GM18951 (cell line): ENCODE results near the gene SBNO2.
A peak's percentile ranks its signal among the peaks of the same experiment; 100 is the strongest.

Source experiments
- POLR2A ChIP-seq: IDR thresholded peaks from 4 replicates; pipeline ENCODE4 v1.6.1; 2011; ENCODE audit warnings: mild to moderate bottlenecking; ENCODE audit not compliant: insufficient read length, insufficient read depth; ENCODE audit errors: extremely low read depth
- in situ Hi-C: fragments of 300-500 bp; cut with MboI; formaldehyde crosslinking; loops from one replicate; pipeline ENCODE4 v1.12.0; 2022; ENCODE audit warnings: low sequenced_read_pairs, mixed read lengths, inconsistent platforms; ENCODE audit not compliant: unreplicated experiment

The SBNO2 gene

GRCh38 chr19:1085053-1085658 is 88.9 kb downstream of the SBNO2 start:
- no peak for TF ChIP-seq POLR2A
- in situ Hi-C loops = no loop called here

- in situ Hi-C loops = no loop called here
Measured at GRCh38 chr19:1084024-1084868, 89.8 kb downstream of the SBNO2 start.

GRCh38 chr19:1082928-1083816 is 90.9 kb downstream of the SBNO2 start:
- in situ Hi-C loops = no loop called here
- TF ChIP-seq POLR2A = no peak

More at GRCh38 chr19:1084024-1084868, 89.8 kb downstream of the SBNO2 start:
- TF ChIP-seq POLR2A = peak; percentile 0

GRCh38 chr19:1082165-1082927 is 91.7 kb downstream of the SBNO2 start:
- in situ Hi-C loops = no loop called here
- TF ChIP-seq POLR2A = no peak

- in situ Hi-C loops = no loop called here
Measured at GRCh38 chr19:1081301-1082164, 92.5 kb downstream of the SBNO2 start.

GRCh38 chr19:1080360-1081161 is 93.5 kb downstream of the SBNO2 start:
- in situ Hi-C loops = no loop called here
- no peak for TF ChIP-seq POLR2A

More at GRCh38 chr19:1081301-1082164, 92.5 kb downstream of the SBNO2 start:
- TF ChIP-seq POLR2A = no peak

GRCh38 chr19:1079566-1080111 is 94.4 kb downstream of the SBNO2 start:
- no peak for TF ChIP-seq POLR2A
- in situ Hi-C loops = no loop called here

- peak; percentile 35 for TF ChIP-seq POLR2A
- in situ Hi-C loops = no loop called here
Measured at GRCh38 chr19:1076951-1077350, 97.1 kb downstream of the SBNO2 start.

GRCh38 chr19:1076046-1076386 is 98.1 kb downstream of the SBNO2 start:
- in situ Hi-C loops = no loop called here
- no peak for TF ChIP-seq POLR2A

GRCh38 chr19:1074544-1075283 is 99.4 kb downstream of the SBNO2 start:
- in situ Hi-C loops = no loop called here
- TF ChIP-seq POLR2A = peak; percentile 53

GRCh38 chr19:1073956-1074517 is 100.0 kb downstream of the SBNO2 start:
- in situ Hi-C loops = no loop called here
- no peak for TF ChIP-seq POLR2A
